HepG2 (cell line): ENCODE data around the gene DHRS11. TPM values are rescaled to one million over a fixed set of nuclear protein-coding genes. Genes with fewer than 3 reads are reported as not detected.

Source experiments
- ADNP ChIP-seq: sonication (generic); formaldehyde crosslinking; IDR thresholded peaks from 2 replicates; pipeline ENCODE4 v1.4.0; 2020; ENCODE audit warnings: missing genetic modification reagents
- ARHGAP35 ChIP-seq: sonication (generic); formaldehyde crosslinking; IDR thresholded peaks from 2 replicates; pipeline ENCODE4 v1.9.0; 2022; ENCODE audit warnings: mild to moderate bottlenecking, inconsistent platforms, moderate library complexity, missing genetic modification reagents, borderline replicate concordance
- ARID5B ChIP-seq: IDR thresholded peaks from 2 replicates; pipeline ENCODE4 v1.4.0; 2020; ENCODE audit warnings: mild to moderate bottlenecking, missing genetic modification reagents
- CC2D1A ChIP-seq: sonication (generic); formaldehyde crosslinking; IDR thresholded peaks from 2 replicates; pipeline ENCODE4 v1.8.1; 2023; ENCODE audit warnings: mild to moderate bottlenecking, missing genetic modification reagents
- CREB3 ChIP-seq: sonication (generic); formaldehyde crosslinking; IDR thresholded peaks from 2 replicates; pipeline ENCODE4 v1.5.0; 2020; ENCODE audit warnings: missing genetic modification reagents
- E2F1 ChIP-seq: sonication (generic); formaldehyde crosslinking; IDR thresholded peaks from 2 replicates; pipeline ENCODE4 v1.5.0; 2020; ENCODE audit warnings: missing genetic modification reagents
- FOXK1 ChIP-seq: sonication (generic); formaldehyde crosslinking; IDR thresholded peaks from 2 replicates; pipeline ENCODE4 v1.4.0; 2020; ENCODE audit warnings: low read depth, missing genetic modification reagents, borderline replicate concordance
- JUN ChIP-seq: sonication (generic); formaldehyde crosslinking; IDR thresholded peaks from 2 replicates; pipeline ENCODE4 v1.4.0; 2020; ENCODE audit warnings: mild to moderate bottlenecking, missing genetic modification reagents
- KMT2A ChIP-seq: sonication (generic); formaldehyde crosslinking; IDR thresholded peaks from 2 replicates; pipeline ENCODE4 v1.4.0; 2020; ENCODE audit warnings: missing genetic modification reagents
- MED8 ChIP-seq: sonication (generic); formaldehyde crosslinking; IDR thresholded peaks from 2 replicates; pipeline ENCODE4 v1.8.1; 2023; ENCODE audit warnings: mild to moderate bottlenecking, missing genetic modification reagents; ENCODE audit not compliant: insufficient replicate concordance
- MEF2D ChIP-seq: sonication (generic); formaldehyde crosslinking; IDR thresholded peaks from 2 replicates; pipeline ENCODE4 v1.5.1; 2020; ENCODE audit warnings: mild to moderate bottlenecking, missing genetic modification reagents
- NFE2L1 ChIP-seq: sonication (generic); formaldehyde crosslinking; IDR thresholded peaks from 2 replicates; pipeline ENCODE4 v1.4.0; 2020; ENCODE audit warnings: missing genetic modification reagents, mild to moderate bottlenecking, borderline replicate concordance
- STAT5B ChIP-seq: sonication (generic); formaldehyde crosslinking; IDR thresholded peaks from 2 replicates; pipeline ENCODE4 v1.4.0; 2020; ENCODE audit warnings: missing genetic modification reagents
- STAT6 ChIP-seq: sonication (generic); formaldehyde crosslinking; IDR thresholded peaks from 2 replicates; pipeline ENCODE4 v1.4.0; 2020; ENCODE audit warnings: missing genetic modification reagents, mild to moderate bottlenecking, borderline replicate concordance
- ZBTB21 ChIP-seq: sonication (generic); formaldehyde crosslinking; IDR thresholded peaks from 2 replicates; pipeline ENCODE4 v1.4.0; 2020; ENCODE audit warnings: missing genetic modification reagents
- ZNF281 ChIP-seq: sonication (generic); formaldehyde crosslinking; IDR thresholded peaks from 2 replicates; pipeline ENCODE4 v1.4.0; 2020; ENCODE audit warnings: missing genetic modification reagents, borderline replicate concordance
- polyA plus RNA-seq, 8 experiments: library from polyadenylated mRNA; depleted of rRNA in 3 of 8; stranded (reverse) in 7 of 8; unstranded in 1 of 8; fragments of >200 nt; fragmentation: Illumina TruSeq in 4 of 8; extraction: Trizol in 4 of 8; gene quantifications; 2 replicates each; pipeline versions ENCODE4 v1.2.1 to v1.2.3, GENCODE V29; 2011 to 2016; ENCODE audit warnings: low read depth in 4 of 8, missing spikeins in 1 of 8, mixed read lengths in 1 of 8; ENCODE audit not compliant: insufficient read depth in 1 of 8
- total RNA-seq, 5 experiments: library from RNA; depleted of rRNA; stranded (reverse); fragments of >200 nt; fragmentation: Illumina TruSeq; extraction: Trizol; gene quantifications; 2 replicates each; pipeline ENCODE4 v1.2.3, GENCODE V29; 2016; ENCODE audit warnings: low read depth in 1 of 5

DHRS11 gene
- total and polyA plus RNA-seq, 2 of the 13 experiments (the other 11 are each of a cell fraction or from before 2014, with no cell fraction given): 28.4 to 41.9 TPM

GRCh38 chr17:36545465-36546417 is 45.9 kb upstream of the DHRS11 start (continued):
- TF ChIP-seq CREB3 (CRISPR knock-in tag) (no peak), FOXK1 (CRISPR knock-in tag) (peak; percentile 92; the same call in 1 of the 2 replicates), E2F1 (CRISPR knock-in tag) (no peak), MED8 (peak; percentile 47), KMT2A (peak; percentile 97), ZBTB21 (CRISPR knock-in tag) (no peak), NFE2L1 (CRISPR knock-in tag) (no peak), ZNF281 (CRISPR knock-in tag) (peak; percentile 95), CC2D1A (CRISPR knock-in tag) (no peak), ARID5B (CRISPR knock-in tag) (peak; percentile 55; the same call in 1 of the 2 replicates), STAT5B (no peak), ARHGAP35 (CRISPR knock-in tag) (peak; percentile 46; the same call in 1 of the 2 replicates), STAT6 (CRISPR knock-in tag) (no peak), ADNP (CRISPR knock-in tag) (no peak), MEF2D (CRISPR knock-in tag) (no peak; the same call in 1 of the 2 replicates), JUN (no peak)
